Stimulated activated naive B cell treated with anti-CD40 and anti-IgM and Interleukin-4, amounts not matched to agents 10 μg/mL and 1 μg/mL and 100 μg/mL, for 72 hours (primary cell): ENCODE data around the gene EN2.

ENCODE experiments used
- ATAC-seq, 2 donors: fragments of 150-1000 bp; cut with Tn5 transposase; replicated peaks; 2 replicates each; pipeline ENCODE4 v1.10.0; 2021; ENCODE audit warnings: moderate library complexity in 1 of 2
- DNase-seq: peaks from one replicate; pipeline ENCODE4 v3.0.0; 2021
- H3K27ac Mint-ChIP-seq: one replicate; pipeline ENCODE4 v1.8.0; 2022; ENCODE audit warnings: mild to moderate bottlenecking, mixed read lengths
- H3K27me3 Mint-ChIP-seq, 2 donors: one replicate each; pipeline ENCODE4 v1.8.0; 2022; ENCODE audit warnings: mixed read lengths in 2 of 2
- H3K36me3 Mint-ChIP-seq, 2 donors: one replicate each; pipeline ENCODE4 v1.8.0; 2022; ENCODE audit warnings: mixed read lengths in 2 of 2, mild to moderate bottlenecking in 1 of 2
- H3K4me1 Mint-ChIP-seq, 2 donors: one replicate each; pipeline ENCODE4 v1.8.0; 2022; ENCODE audit warnings: mixed read lengths in 2 of 2, mild to moderate bottlenecking in 1 of 2
- H3K4me3 Mint-ChIP-seq, 2 donors: one replicate each; pipeline ENCODE4 v1.8.0; 2022; ENCODE audit warnings: mild to moderate bottlenecking in 2 of 2, mixed read lengths in 2 of 2, moderate library complexity in 1 of 2
- H3K9me3 Mint-ChIP-seq, 2 donors: one replicate each; pipeline ENCODE4 v1.8.0; 2022; ENCODE audit warnings: mixed read lengths in 2 of 2, mild to moderate bottlenecking in 1 of 2

EN2 gene

GRCh38 chr7:155459700-155460461, 2.0 kb downstream of the EN2 start:
- peaks cover 75 to 84% of the 10 kb centered on the region in 2 donors for H3K27me3 Mint-ChIP-seq
- H3K4me3 Mint-ChIP-seq = peak overlapping the region; percentile 70 to 80
- H3K4me1 Mint-ChIP-seq = peaks cover 26 to 46% of the 10 kb centered on the region in 2 donors
- DNase-seq (no peak), ATAC-seq (no peak)
- H3K27ac Mint-ChIP-seq = peak overlapping the region; percentile 82
- H3K36me3 Mint-ChIP-seq = peaks cover 0 to 7% of the 10 kb centered on the region in 2 donors
- H3K9me3 Mint-ChIP-seq = peaks cover 0 to 3% of the 10 kb centered on the region in 2 donors

GRCh38 chr7:155460926-155461613, 3.1 kb downstream of the EN2 start:
- peaks cover 0 to 4% of the 10 kb centered on the region in 2 donors for H3K36me3 Mint-ChIP-seq
- peaks cover 70 to 84% of the 10 kb centered on the region in 2 donors for H3K27me3 Mint-ChIP-seq
- peaks cover 23 to 41% of the 10 kb centered on the region in 2 donors for H3K4me1 Mint-ChIP-seq
- peak overlapping the region; percentile 42 for H3K27ac Mint-ChIP-seq
- no peak for DNase-seq
- H3K9me3 Mint-ChIP-seq = peaks cover 0 to 3% of the 10 kb centered on the region in 2 donors
- no peak for ATAC-seq
- no peak overlapping the region for H3K4me3 Mint-ChIP-seq

- Mint-ChIP-seq H3K4me1 (peaks cover 20 to 41% of the 10 kb centered on the region in 2 donors), H3K9me3 (peaks cover 0 to 3% of the 10 kb centered on the region in 2 donors), H3K4me3 (no peak overlapping the region), H3K27ac (peak overlapping the region; percentile 33), H3K27me3 (peaks cover 67 to 84% of the 10 kb centered on the region in 2 donors), H3K36me3 (peaks cover 0 to 4% of the 10 kb centered on the region in 2 donors)
- no peak for DNase-seq
- ATAC-seq = no peak
Observed at GRCh38 chr7:155461631-155462030, 3.7 kb downstream of the EN2 start.

- Mint-ChIP-seq H3K27ac (peak overlapping the region; percentile 33), H3K4me3 (peak overlapping the region in 1 of 2 donors; percentile 28)
Observed at GRCh38 chr7:155462163-155462735, 4.3 kb downstream of the EN2 start.

GRCh38 chr7:155463114-155463811, 5.3 kb downstream of the EN2 start:
- Mint-ChIP-seq H3K4me1 (peaks cover 16 to 46% of the 10 kb centered on the region in 2 donors), H3K36me3 (peaks cover 0 to 4% of the 10 kb centered on the region in 2 donors), H3K27me3 (peaks cover 69 to 88% of the 10 kb centered on the region in 2 donors), H3K27ac (peak overlapping the region; percentile 62), H3K9me3 (peaks cover 0 to 3% of the 10 kb centered on the region in 2 donors), H3K4me3 (no peak overlapping the region)
- ATAC-seq (no peak), DNase-seq (no peak)

More at GRCh38 chr7:155462163-155462735, 4.3 kb downstream of the EN2 start:
- DNase-seq (no peak), ATAC-seq (no peak)
- Mint-ChIP-seq H3K9me3 (peaks cover 0 to 3% of the 10 kb centered on the region in 2 donors), H3K27me3 (peaks cover 64 to 84% of the 10 kb centered on the region in 2 donors), H3K4me1 (peaks cover 17 to 41% of the 10 kb centered on the region in 2 donors), H3K36me3 (peaks cover 0 to 4% of the 10 kb centered on the region in 2 donors)

GRCh38 chr7:155464183-155464582, 6.3 kb downstream of the EN2 start:
- Mint-ChIP-seq H3K9me3 (peaks cover 0 to 3% of the 10 kb centered on the region in 2 donors), H3K4me3 (no peak overlapping the region), H3K36me3 (peaks cover 0 to 3% of the 10 kb centered on the region in 2 donors), H3K4me1 (peaks cover 22 to 46% of the 10 kb centered on the region in 2 donors), H3K27ac (no peak overlapping the region), H3K27me3 (peaks cover 76 to 95% of the 10 kb centered on the region in 2 donors)
- DNase-seq (no peak), ATAC-seq (no peak)

- DNase-seq (no peak), ATAC-seq (no peak)
- Mint-ChIP-seq H3K4me1 (peaks cover 16 to 40% of the 10 kb centered on the region in 2 donors), H3K4me3 (peak overlapping the region in 1 of 2 donors; percentile 39), H3K9me3 (peaks cover 0 to 3% of the 10 kb centered on the region in 2 donors), H3K36me3 (no peaks in the 10 kb centered on the region), H3K27me3 (peaks cover 76 to 95% of the 10 kb centered on the region in 2 donors), H3K27ac (no peak overlapping the region)
Observed at GRCh38 chr7:155464948-155465739, 7.2 kb downstream of the EN2 start.

- peaks cover 77 to 95% of the 10 kb centered on the region in 2 donors for H3K27me3 Mint-ChIP-seq
Observed at GRCh38 chr7:155465761-155466141, 7.8 kb downstream of the EN2 start.

GRCh38 chr7:155466142-155466813, 8.3 kb downstream of the EN2 start:
- peak overlapping the region; percentile 76 for H3K27ac Mint-ChIP-seq
- no peak for ATAC-seq
- H3K27me3 Mint-ChIP-seq = peaks cover 77 to 95% of the 10 kb centered on the region in 2 donors
- no peaks in the 10 kb centered on the region for H3K36me3 Mint-ChIP-seq
- DNase-seq = no peak
- peaks cover 0 to 3% of the 10 kb centered on the region in 2 donors for H3K9me3 Mint-ChIP-seq
- peak overlapping the region; percentile 62 to 67 for H3K4me3 Mint-ChIP-seq
- peaks cover 18 to 45% of the 10 kb centered on the region in 2 donors for H3K4me1 Mint-ChIP-seq

More at GRCh38 chr7:155465761-155466141, 7.8 kb downstream of the EN2 start:
- Mint-ChIP-seq H3K4me3 (peak overlapping the region in 1 of 2 donors; percentile 37), H3K9me3 (peaks cover 0 to 3% of the 10 kb centered on the region in 2 donors), H3K27ac (peak overlapping the region; percentile 31), H3K36me3 (no peaks in the 10 kb centered on the region), H3K4me1 (peaks cover 16 to 40% of the 10 kb centered on the region in 2 donors)
- ATAC-seq = no peak
- DNase-seq = no peak

- H3K4me1 Mint-ChIP-seq = peaks cover 17 to 45% of the 10 kb centered on the region in 2 donors
- peak overlapping the region; percentile 62 to 67 for H3K4me3 Mint-ChIP-seq
- peak overlapping the region; percentile 76 for H3K27ac Mint-ChIP-seq
- H3K27me3 Mint-ChIP-seq = peaks cover 72 to 95% of the 10 kb centered on the region in 2 donors
- DNase-seq = no peak
- H3K36me3 Mint-ChIP-seq = no peaks in the 10 kb centered on the region
- H3K9me3 Mint-ChIP-seq = no peaks in the 10 kb centered on the region
- ATAC-seq = peak; percentile 33 to 40
Observed at GRCh38 chr7:155466814-155467733, 9.1 kb downstream of the EN2 start.

- Mint-ChIP-seq H3K4me1 (peaks cover 20 to 44% of the 10 kb centered on the region in 2 donors), H3K36me3 (no peaks in the 10 kb centered on the region), H3K9me3 (no peaks in the 10 kb centered on the region), H3K27me3 (peaks cover 74 to 98% of the 10 kb centered on the region in 2 donors), H3K4me3 (peak overlapping the region; percentile 67 to 74), H3K27ac (peak overlapping the region; percentile 56)
- ATAC-seq (peak in 1 of 2 donors; percentile 56), DNase-seq (no peak)
Observed at GRCh38 chr7:155467846-155468784, 10.2 kb downstream of the EN2 start.
